B cell (primary cell): ENCODE results near the gene KRT6C. TPM values are rescaled to one million over a fixed set of nuclear protein-coding genes. Genes with fewer than 3 reads are reported as not detected.

Source experiments
- ATAC-seq: fragments of 200-7000 bp; cut with Tn5 transposase; one replicate; pipeline ENCODE4 v1.10.0; 2021; ENCODE audit warnings: low read depth, mild to moderate bottlenecking, moderate number of reproducible peaks, moderate library complexity
- CTCF ChIA-PET: fragments of 350-600 bp; sonication (Branson Sonifier 250); formaldehyde crosslinking; loops from one replicate; lab custom pipeline; 2021; ENCODE audit warnings: antibody characterized with exemption, inconsistent platforms; lab: Charles Lee
- POLR2A ChIA-PET: fragments of 350-600 bp; sonication (Branson Sonifier 250); formaldehyde crosslinking; loops from one replicate; lab custom pipeline; 2021; ENCODE audit warnings: antibody characterized with exemption; lab: Charles Lee
- DNase-seq: peaks from one replicate; pipeline ENCODE4 v3.0.0; 2013
- H2AFZ ChIP-seq: 2 replicates; pipeline ENCODE4 v1.6.1; 2012; ENCODE audit warnings: mild to moderate bottlenecking, low read depth, low read length; ENCODE audit not compliant: insufficient read depth, poor library complexity, severe bottlenecking
- H3K27ac ChIP-seq, 2 donors: 1 replicate in 1 of 2; 2 replicates in 1 of 2; pipeline ENCODE4 v1.5.1; 2012 to 2013; ENCODE audit warnings: low read length in 2 of 2, mild to moderate bottlenecking in 2 of 2, moderate library complexity in 1 of 2
- H3K27me3 ChIP-seq, 4 experiments: fragments of 200-600 bp in 1 of 4; sonication (generic) in 1 of 4; replicated peaks in 1 of 4; 1 replicate in 2 of 4; 2 replicates in 2 of 4; pipeline versions ENCODE4 v1.6.1 to v1.7.0; 2013 to 2016; ENCODE audit warnings: low read length in 3 of 4, mild to moderate bottlenecking in 2 of 4, mixed read lengths in 1 of 4, moderate library complexity in 1 of 4; ENCODE audit not compliant: insufficient read depth in 4 of 4, control insufficient read depth in 3 of 4; ENCODE audit errors: control extremely low read depth in 1 of 4
- H3K36me3 ChIP-seq, 2 experiments: replicated peaks in 1 of 2; 1 replicate in 1 of 2; 2 replicates in 1 of 2; pipeline versions ENCODE4 v1.6.1 to v1.7.1; 2013; ENCODE audit warnings: low read length in 1 of 2; ENCODE audit not compliant: insufficient read depth in 2 of 2, control insufficient read depth in 1 of 2; ENCODE audit errors: control extremely low read depth in 1 of 2, extremely low read depth in 1 of 2
- H3K4me1 ChIP-seq, 2 donors: fragments of 200-600 bp in 1 of 2; sonication (generic) in 1 of 2; 1 replicate in 1 of 2; 2 replicates in 1 of 2; pipeline versions ENCODE4 v1.5.1 to v1.6.1; 2013 to 2017; ENCODE audit warnings: low read length in 2 of 2; ENCODE audit not compliant: control insufficient read depth in 2 of 2, insufficient read depth in 2 of 2
- H3K4me2 ChIP-seq: replicated peaks from 2 replicates; pipeline ENCODE3; 2012; ENCODE audit warnings: mild to moderate bottlenecking, low read depth, low read length; ENCODE audit not compliant: poor library complexity, severe bottlenecking
- H3K4me3 ChIP-seq, 5 experiments: fragments of 200-600 bp in 1 of 5; sonication (generic) in 1 of 5; 1 replicate in 3 of 5; 2 replicates in 2 of 5; pipeline versions ENCODE4 v1.5.1 to v1.7.0; 2011 to 2016; ENCODE audit warnings: low read length in 4 of 5, mild to moderate bottlenecking in 4 of 5, low read depth in 2 of 5, control low read depth in 1 of 5, moderate library complexity in 1 of 5; ENCODE audit not compliant: insufficient read depth in 1 of 5; ENCODE audit errors: control extremely low read depth in 1 of 5, extremely low read depth in 1 of 5
- H3K79me2 ChIP-seq: fragments of 200-600 bp; sonication (generic); one replicate; pipeline ENCODE4 v1.6.0; 2016; ENCODE audit warnings: low read length; ENCODE audit not compliant: control insufficient read depth, insufficient read depth
- H3K9ac ChIP-seq: fragments of 200-600 bp; sonication (generic); 2 replicates; pipeline ENCODE4 v1.6.1; 2017; ENCODE audit warnings: mild to moderate bottlenecking, low read length, moderate library complexity
- H3K9me3 ChIP-seq, 3 donors: one replicate each; pipeline versions ENCODE4 v1.6.1 to v1.7.1; 2013; ENCODE audit warnings: low read length in 2 of 3; ENCODE audit not compliant: control insufficient read depth in 2 of 3, insufficient read depth in 1 of 3; ENCODE audit errors: control extremely low read depth in 1 of 3
- H4K20me1 ChIP-seq: 2 replicates; pipeline ENCODE4 v1.6.0; 2012; ENCODE audit warnings: mild to moderate bottlenecking, low read length; ENCODE audit not compliant: insufficient read depth, control insufficient read depth, poor library complexity, severe bottlenecking
- H3K27ac Mint-ChIP-seq: one replicate; pipeline ENCODE4 v1.8.0; 2021; ENCODE audit warnings: mixed read lengths
- H3K27me3 Mint-ChIP-seq: one replicate; pipeline ENCODE4 v1.8.0; 2021; ENCODE audit warnings: mixed read lengths
- H3K4me1 Mint-ChIP-seq: one replicate; pipeline ENCODE4 v1.8.0; 2021; ENCODE audit warnings: mixed read lengths
- H3K4me3 Mint-ChIP-seq: one replicate; pipeline ENCODE4 v1.8.0; 2021; ENCODE audit warnings: mixed read lengths
- H3K9me3 Mint-ChIP-seq: one replicate; pipeline ENCODE4 v1.8.0; 2022; ENCODE audit warnings: mixed read lengths; ENCODE audit not compliant: insufficient read depth
- CTCF ChIP-seq: fragments of 200-600 bp; IDR thresholded peaks from one replicate; pipeline ENCODE4 v1.8.0; 2022; ENCODE audit warnings: antibody characterized with exemption, mild to moderate bottlenecking
- EZH2 ChIP-seq: IDR thresholded peaks from 2 replicates; pipeline ENCODE4 v1.6.1; 2012; ENCODE audit warnings: borderline replicate concordance, low read depth, mild to moderate bottlenecking, moderate library complexity, low read length; ENCODE audit not compliant: insufficient read depth, poor library complexity, severe bottlenecking
- WGBS: methylation state at CpG from one replicate; pipeline ENCODE4 v1.1.5; 2013; ENCODE audit warnings: missing lambda C conversion rate; ENCODE audit not compliant: insufficient coverage; 5-methylcytosine and 5-hydroxymethylcytosine counted together
- intact Hi-C: fragments of 100-400 bp; cut with micrococcal nuclease; formaldehyde crosslinking; loops from one replicate; pipeline ENCODE4 v1.10.0; 2022
- polyA plus RNA-seq: library from polyadenylated mRNA; depleted of rRNA; stranded (reverse); fragments of >200 nt; gene quantifications from 2 replicates; pipeline ENCODE4 v1.2.3, GENCODE V29; 2012
- total RNA-seq, 2 donors: library from RNA; stranded (reverse); fragments of 120-200 nt in 1 of 2; gene quantifications; 1 replicate in 1 of 2; 2 replicates in 1 of 2; pipeline versions ENCODE4 v1.2.3 to v1.2.4, GENCODE V29; 2013 to 2022

KRT6C gene
- total and polyA plus RNA-seq, 2 donors (not counting 1 experiment from before 2014, with no cell fraction given): not detected

- no peak overlapping the region for H3K4me2 ChIP-seq
- Mint-ChIP-seq H3K4me3 (no peak overlapping the region), H3K27ac (no peak overlapping the region), H3K27me3 (peaks cover 34% of the 10 kb centered on the region), H3K9me3 (no peaks in the 10 kb centered on the region), H3K4me1 (no peaks in the 10 kb centered on the region)
- H3K9ac ChIP-seq: no peak overlapping the region
- no peak overlapping the region for H3K4me3 ChIP-seq
- intact Hi-C loops: no loop called here
- no peak overlapping the region for H2AFZ ChIP-seq
- H4K20me1 ChIP-seq: no peaks in the 10 kb centered on the region
- no peaks in the 10 kb centered on the region for H3K4me1 ChIP-seq
- no peak for ATAC-seq
- ChIA-PET CTCF (no interaction called here), POLR2A (no interaction called here)
- H3K27me3 ChIP-seq: peaks cover 0 to 6% (median 1%) of the 10 kb centered on the region in 4 experiments
- 94% methylated on average over 2 of the region's 2 CpGs for WGBS
- no peaks in the 10 kb centered on the region for H3K79me2 ChIP-seq
- no peaks in the 10 kb centered on the region for H3K9me3 ChIP-seq
- no peak for DNase-seq
- H3K36me3 ChIP-seq: no peaks in the 10 kb centered on the region
- TF ChIP-seq EZH2: no peak
- no peak for TF ChIP-seq CTCF
- H3K27ac ChIP-seq: no peak overlapping the region
These were observed 47.6 kb downstream of the KRT6C start for GRCh38 chr12:52426034-52426433.

- Histone ChIP-seq H3K9ac (no peak overlapping the region), H3K36me3 (no peaks in the 10 kb centered on the region), H3K27ac (no peak overlapping the region), H2AFZ (no peak overlapping the region), H3K79me2 (no peaks in the 10 kb centered on the region), H3K4me3 (no peak overlapping the region), H4K20me1 (no peaks in the 10 kb centered on the region), H3K4me2 (no peak overlapping the region), H3K27me3 (peaks cover 0 to 6% (median 1%) of the 10 kb centered on the region in 4 experiments), H3K9me3 (no peaks in the 10 kb centered on the region), H3K4me1 (no peaks in the 10 kb centered on the region)
- H3K27me3 Mint-ChIP-seq: peaks cover 34% of the 10 kb centered on the region
- POLR2A ChIA-PET: no interaction called here
- CTCF ChIA-PET: no interaction called here
- no peaks in the 10 kb centered on the region for H3K4me1 Mint-ChIP-seq
- H3K27ac Mint-ChIP-seq: no peak overlapping the region
- intact Hi-C loops: no loop called here
- no peaks in the 10 kb centered on the region for H3K9me3 Mint-ChIP-seq
- 81% methylated on average over 4 of the region's 5 CpGs for WGBS
- TF ChIP-seq CTCF: no peak
- no peak for TF ChIP-seq EZH2
- DNase-seq (no peak), ATAC-seq (no peak)
- no peak overlapping the region for H3K4me3 Mint-ChIP-seq
These were observed 48.1 kb downstream of the KRT6C start for GRCh38 chr12:52425466-52425865.
